GM18498 (cell line): ENCODE measurements around the gene ZMIZ1.

Source experiments
- ATAC-seq: cut with Tn5 transposase; IDR thresholded peaks from one replicate; pipeline ENCODE4 v1.9.1; 2021; ENCODE audit warnings: mild to moderate bottlenecking, moderate library complexity; ENCODE audit not compliant: unreplicated experiment

Gene ZMIZ1

GRCh38 chr10:79079054-79079397 lies 10.3 kb downstream of the ZMIZ1 start:
- ATAC-seq: no peak

DNA sequence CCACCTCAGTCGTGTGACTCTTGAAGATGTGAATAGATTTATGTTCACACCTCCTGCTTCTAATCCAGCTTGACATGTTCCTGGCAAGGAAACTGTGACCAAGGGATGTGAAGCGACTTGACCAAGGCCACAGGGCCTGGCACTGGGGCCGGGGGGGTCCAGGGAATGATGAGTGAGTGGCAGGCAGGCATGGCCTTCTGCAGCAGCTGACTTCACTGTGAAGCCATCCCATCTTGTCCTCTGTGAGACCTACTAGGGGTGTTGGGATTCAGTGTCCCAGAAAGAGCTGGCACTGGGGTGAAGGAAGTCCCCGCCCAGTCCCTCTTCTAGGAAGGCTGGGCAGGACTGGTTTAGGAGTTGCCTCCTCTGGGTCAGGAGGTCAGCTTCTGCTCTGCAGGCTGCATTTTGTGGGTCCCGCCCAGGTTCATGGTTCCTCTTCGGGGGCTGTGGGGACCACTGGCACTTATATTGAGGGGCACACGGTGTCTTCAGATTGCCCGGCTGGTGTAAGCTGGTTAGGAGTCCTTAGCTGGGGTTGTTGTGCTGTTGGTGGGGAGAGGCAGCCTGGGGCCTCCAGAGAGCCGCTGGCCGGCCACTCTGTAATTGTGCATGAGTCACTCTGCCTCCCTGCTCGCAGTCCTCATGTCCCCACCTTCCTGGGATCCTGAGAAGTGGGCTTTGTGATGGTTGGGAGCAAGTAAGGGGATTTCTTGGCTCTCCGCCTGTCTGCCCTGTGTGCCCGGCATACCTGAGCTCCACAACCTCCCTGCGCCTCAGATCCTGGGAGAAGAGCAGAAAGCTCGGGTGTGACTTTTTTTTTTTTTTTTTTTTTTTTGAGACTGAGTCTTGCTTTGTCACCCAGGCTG lies 11.0 kb downstream of the ZMIZ1 start:
- no peak for ATAC-seq

DNA sequence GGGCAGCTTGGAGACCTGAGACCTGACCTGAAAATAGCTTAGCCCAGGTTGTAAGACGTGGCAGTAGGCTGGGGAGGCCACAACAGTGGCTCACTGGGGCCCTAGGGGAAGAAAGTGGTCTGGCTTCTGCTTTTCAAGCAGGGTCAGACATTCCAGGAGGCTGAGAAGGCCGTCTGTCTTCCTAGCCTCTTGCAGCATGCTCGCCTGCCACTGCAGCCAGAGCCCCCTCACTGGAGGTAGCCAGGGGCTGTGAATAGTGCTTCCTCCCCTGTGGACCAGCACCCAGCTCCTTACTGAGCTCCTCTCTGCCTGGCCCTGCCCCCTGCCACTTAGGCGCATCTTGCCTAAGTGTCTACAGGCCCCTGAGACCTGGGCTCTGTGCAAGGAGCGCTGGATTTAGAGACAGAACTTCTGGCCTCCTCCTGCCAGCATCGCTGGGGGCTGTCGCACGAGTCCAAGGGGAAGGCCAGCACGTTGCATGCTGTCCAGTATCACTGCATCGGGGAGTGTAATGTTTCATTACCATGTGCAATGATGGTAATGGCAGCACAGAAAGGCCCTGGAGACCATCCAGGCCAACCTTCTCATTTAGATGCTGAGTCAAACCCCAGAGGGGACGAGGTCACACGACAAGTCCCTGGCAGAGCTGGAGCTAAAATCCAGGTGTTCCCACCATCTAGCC lies 12.7 kb downstream of the ZMIZ1 start:
- no peak for ATAC-seq

GRCh38 chr10:79082035-79082373 lies 13.2 kb downstream of the ZMIZ1 start:
- no peak for ATAC-seq

- no peak for ATAC-seq
Observed at GRCh38 chr10:79082631-79083596, 14.1 kb downstream of the ZMIZ1 start.

DNA sequence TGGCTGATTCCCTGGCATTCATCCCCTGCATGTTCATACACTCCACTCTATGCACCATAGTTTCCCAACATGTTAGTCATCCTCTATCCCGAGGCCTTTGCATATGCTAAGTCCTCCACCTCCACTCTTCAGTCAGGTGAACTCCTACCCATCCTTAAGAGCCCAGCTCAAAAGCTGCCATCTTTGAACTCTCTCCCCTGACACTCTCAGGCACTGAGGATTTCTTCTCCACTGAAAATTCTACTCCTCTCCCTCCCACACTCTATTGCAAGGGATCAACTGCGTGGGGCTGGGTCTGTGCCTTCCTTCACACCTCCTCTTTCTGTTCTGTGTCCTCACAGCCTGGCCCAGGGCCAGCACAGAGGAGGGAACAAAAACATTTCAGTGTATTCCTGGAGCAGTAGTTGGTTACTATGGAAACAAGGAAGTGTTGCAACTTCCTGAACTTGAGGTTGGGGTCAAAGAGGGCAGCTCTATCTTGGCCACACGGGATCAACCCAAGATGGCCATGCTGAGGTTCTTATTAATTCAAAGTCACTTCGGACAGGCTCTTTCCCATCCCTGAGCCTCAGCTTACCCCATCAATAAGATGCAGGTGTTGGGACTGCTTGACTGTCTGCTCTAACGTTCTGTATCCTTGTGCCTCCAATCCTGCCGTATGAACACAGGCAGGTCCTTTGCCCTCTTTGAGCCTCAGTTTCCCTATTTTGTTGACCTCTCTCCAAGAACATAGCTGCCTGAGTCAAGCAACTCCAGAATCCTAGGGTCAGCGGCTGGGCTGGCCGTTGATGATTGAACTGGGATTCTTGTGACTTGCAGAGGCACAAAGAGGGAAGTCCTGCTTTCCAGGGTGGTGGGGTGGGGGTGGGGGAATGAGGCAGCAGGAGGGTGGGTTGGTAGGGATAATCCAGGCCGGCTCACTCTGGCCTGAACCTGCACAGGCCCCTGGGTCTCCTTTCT lies 15.5 kb downstream of the ZMIZ1 start:
- no peak for ATAC-seq

- peak; percentile 74 for ATAC-seq
Observed at GRCh38 chr10:79084972-79085597, 16.3 kb downstream of the ZMIZ1 start.

- ATAC-seq: no peak
Observed at GRCh38 chr10:79086822-79087221, 18.1 kb downstream of the ZMIZ1 start.

DNA sequence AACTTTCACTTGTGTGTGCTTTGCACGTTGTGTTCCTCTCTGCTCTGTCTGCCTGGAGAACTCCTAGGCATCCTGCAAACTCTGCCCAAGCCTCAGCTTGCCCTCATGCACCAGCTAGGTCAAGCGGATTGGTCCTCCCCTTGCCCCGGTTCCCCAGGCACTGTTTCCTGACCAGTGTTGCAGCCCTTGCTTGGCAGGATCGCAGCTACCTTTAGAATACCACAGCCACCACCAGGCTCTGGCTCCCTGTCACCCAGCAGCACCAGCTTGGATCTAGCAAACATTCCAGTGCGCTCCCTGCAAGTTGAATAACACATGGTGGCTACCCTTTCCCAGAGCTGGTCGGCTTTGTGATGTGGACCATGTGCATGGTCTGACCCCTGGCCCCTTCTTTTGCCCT lies 19.0 kb downstream of the ZMIZ1 start:
- ATAC-seq: no peak

DNA sequence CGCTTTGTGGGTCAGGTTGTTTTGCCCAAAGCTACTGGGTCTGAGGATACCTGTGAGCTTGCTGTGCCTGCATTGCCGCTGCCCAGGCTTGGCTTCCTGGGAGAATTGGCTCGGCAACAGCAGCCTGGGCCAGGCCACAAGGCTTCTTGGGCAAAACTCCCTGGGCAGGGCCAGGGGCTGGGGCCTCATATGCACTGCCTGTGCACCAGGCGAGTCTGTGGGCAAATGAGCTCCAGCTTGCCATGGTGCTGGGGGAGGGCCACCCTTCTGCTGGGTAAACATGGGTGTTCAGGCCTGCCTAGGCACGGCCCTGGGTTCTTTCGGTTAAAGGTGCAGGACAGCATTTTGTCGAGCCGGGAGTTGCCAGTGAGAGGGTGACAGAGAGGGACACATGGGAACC lies 19.4 kb downstream of the ZMIZ1 start:
- ATAC-seq: no peak

DNA sequence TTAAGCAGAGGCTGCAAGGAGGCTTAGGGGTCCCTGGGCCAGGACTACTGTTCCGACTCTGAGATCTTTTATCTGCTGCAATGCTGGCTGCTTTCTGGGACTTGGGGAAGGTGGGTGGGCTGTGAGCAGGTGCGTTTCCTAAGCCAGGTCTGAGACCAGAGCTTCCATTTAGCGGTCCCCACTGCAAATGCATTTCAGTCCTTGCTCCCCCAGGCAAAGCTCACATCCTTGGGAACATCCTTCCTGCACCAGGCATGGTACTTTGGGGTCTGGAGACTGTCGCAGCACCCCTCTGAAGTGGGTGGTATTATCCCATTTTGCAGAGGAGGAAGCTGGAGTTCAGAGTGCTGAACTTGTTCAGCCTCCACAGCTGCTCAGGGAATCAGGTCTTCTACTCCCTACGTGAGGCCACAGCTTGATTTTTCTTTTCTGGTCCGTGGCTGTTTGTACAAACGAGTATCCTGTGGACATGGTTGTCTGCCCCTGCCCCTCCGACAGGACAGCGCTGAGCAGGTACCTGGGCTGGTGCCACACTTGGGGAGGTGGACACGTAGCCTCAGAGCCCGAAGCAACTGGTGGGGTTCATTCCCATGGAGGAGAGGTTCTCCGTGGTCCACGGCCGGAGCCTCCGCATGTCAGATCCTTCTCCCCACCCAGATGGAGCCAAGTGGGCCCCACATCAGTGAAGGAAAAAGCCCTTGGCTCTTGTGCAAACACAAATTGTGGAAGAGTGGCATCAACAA lies 20.0 kb downstream of the ZMIZ1 start:
- ATAC-seq: no peak

DNA sequence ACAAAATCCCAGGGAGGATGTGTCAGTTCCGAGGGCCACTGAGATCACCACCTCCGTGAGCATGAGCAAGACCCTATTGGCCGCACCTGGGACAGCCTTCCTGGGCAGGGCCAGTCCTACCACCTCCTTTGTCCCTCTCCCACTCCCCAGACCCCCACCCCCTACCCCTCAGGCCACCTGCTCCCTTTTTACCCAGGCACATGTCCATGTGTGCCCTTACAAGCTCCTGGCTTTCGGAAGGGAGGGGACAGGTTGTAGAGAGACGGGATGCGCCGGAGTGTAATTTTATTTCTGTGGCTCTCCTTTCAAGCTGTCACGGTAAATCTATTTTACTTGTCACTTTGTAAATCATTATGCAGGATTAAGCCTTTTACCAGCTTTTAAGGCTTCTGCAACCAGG lies 20.9 kb downstream of the ZMIZ1 start:
- no peak for ATAC-seq

- no peak for ATAC-seq
Observed at GRCh38 chr10:79090134-79090803, 21.5 kb downstream of the ZMIZ1 start.

GRCh38 chr10:79092292-79092896 lies 23.6 kb downstream of the ZMIZ1 start:
- no peak for ATAC-seq

DNA sequence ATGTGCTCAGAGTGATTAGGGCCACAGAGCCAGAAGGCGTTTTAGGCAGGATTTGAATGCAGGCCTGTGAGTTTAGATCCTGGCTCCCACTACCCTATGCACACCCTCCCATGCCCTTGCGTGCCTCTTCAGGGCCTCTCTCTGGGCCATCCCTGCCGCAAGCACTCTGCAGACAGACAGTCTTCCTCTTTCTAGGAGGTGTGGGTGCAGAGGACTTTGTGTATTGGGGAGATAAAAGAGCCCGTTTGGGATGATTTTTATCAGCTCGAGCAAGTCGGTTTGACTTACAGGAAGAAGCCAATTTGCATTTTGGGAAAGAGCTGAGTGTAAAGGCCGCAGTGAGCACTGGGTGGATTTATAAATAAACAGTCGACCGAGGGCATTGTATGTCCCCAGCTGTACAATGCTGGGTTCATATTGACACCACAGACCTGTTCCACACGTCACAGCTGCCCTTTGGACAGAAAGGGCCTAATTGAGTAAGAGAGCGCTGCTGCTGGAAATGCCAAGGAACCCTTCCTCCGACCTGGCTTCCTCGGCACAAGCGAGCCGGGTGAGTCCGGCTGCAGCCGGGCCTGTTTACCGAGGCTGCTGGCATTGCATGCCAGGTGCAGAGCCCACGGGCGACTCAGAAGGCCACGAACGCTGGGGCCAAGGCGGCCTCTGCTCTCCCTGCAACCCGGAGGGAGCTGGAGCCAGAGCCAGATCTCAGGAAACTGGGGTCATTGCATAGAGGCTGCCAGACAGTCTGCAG lies 25.1 kb downstream of the ZMIZ1 start:
- no peak for ATAC-seq

GRCh38 chr10:79094412-79095175 lies 25.8 kb downstream of the ZMIZ1 start:
- no peak for ATAC-seq

DNA sequence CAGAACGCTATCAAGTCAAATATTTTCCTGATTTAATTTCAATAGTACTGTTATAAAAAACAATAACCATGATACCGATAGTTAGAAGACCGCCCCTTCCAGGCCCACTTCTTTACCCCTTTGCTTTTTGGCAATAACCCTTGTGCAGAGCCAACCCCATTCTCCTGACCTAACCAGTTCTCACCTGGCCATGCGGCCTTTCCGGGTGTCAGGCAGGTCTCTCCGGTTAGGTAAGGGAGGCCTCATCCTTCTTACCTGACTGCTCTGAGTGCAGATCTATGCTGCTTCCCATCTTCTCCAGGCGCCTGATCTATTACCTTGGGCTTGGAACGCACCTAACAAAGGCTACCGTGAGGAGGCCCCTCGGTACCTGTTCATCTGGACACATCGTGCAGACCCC lies 26.6 kb downstream of the ZMIZ1 start:
- no peak for ATAC-seq
